NCI-H526 (cell line): Measurements from ENCODE around the gene AK5.
"Not testable (repeated sequence)": the region's sequence is repeated elsewhere in the genome, so short reads cannot be mapped to it uniquely, and the experiment has no call there.

Source experiments
- DNase-seq, 2 experiments: peaks; one replicate each; lab custom pipeline; 2025; lab: John Stamatoyannopoulos, UW

Gene AK5

GRCh38 chr1:77399250-77400086 is 117.6 kb downstream of the AK5 start:
- no peak for DNase-seq

GRCh38 chr1:77400781-77401180 is 119.0 kb downstream of the AK5 start:
- DNase-seq = no peak

GRCh38 chr1:77401384-77401783 is 119.6 kb downstream of the AK5 start:
- DNase-seq = no peak

- DNase-seq = no peak
Measured at GRCh38 chr1:77405186-77405585, 123.4 kb downstream of the AK5 start.

GRCh38 chr1:77406661-77407060 is 124.8 kb downstream of the AK5 start:
- no peak for DNase-seq

- no peak for DNase-seq
Measured at GRCh38 chr1:77407738-77408375, 126.0 kb downstream of the AK5 start.

- DNase-seq = not testable (repeated sequence)
Measured at GRCh38 chr1:77408933-77409332, 127.1 kb downstream of the AK5 start.

GRCh38 chr1:77412069-77412819 is 130.4 kb downstream of the AK5 start:
- DNase-seq = no peak

- DNase-seq = peak; percentile 89 to 91
Measured at GRCh38 chr1:77412820-77413530, 131.2 kb downstream of the AK5 start.

GRCh38 chr1:77413541-77414335 is 131.9 kb downstream of the AK5 start:
- DNase-seq = peak; percentile 80 to 87

- DNase-seq = no peak
Measured at GRCh38 chr1:77415579-77415978, 133.8 kb downstream of the AK5 start.

- peak in 1 of 2 experiments; percentile 26 for DNase-seq
Measured at GRCh38 chr1:77416692-77417450, 135.1 kb downstream of the AK5 start.

- not testable (repeated sequence) for DNase-seq
Measured at GRCh38 chr1:77418055-77418454, 136.2 kb downstream of the AK5 start.

GRCh38 chr1:77421504-77422233 is 139.8 kb downstream of the AK5 start:
- no peak for DNase-seq

GRCh38 chr1:77424236-77424635 is 142.4 kb downstream of the AK5 start:
- no peak for DNase-seq

- DNase-seq = no peak
Measured at GRCh38 chr1:77428068-77428467, 146.2 kb downstream of the AK5 start.

GRCh38 chr1:77430966-77431690 is 149.3 kb downstream of the AK5 start:
- no peak for DNase-seq

- no peak for DNase-seq
Measured at GRCh38 chr1:77433934-77434333, 152.1 kb downstream of the AK5 start.

GRCh38 chr1:77434967-77435366 is 153.1 kb downstream of the AK5 start:
- no peak for DNase-seq
